Nephron progenitor cell (in vitro differentiated cells): Measurements from ENCODE around the gene TRIM39.

Experiments
- DNase-seq: peaks from one replicate; pipeline ENCODE4 v3.0.0; 2021
- H3K27ac Mint-ChIP-seq: 2 replicates; pipeline ENCODE4 v1.8.0; 2021; ENCODE audit warnings: mild to moderate bottlenecking, moderate library complexity, mixed read lengths
- H3K27me3 Mint-ChIP-seq: 2 replicates; pipeline ENCODE4 v1.8.0; 2021; ENCODE audit warnings: mild to moderate bottlenecking, low read depth, mixed read lengths; ENCODE audit not compliant: poor library complexity
- H3K36me3 Mint-ChIP-seq: 2 replicates; pipeline ENCODE4 v1.8.0; 2021; ENCODE audit warnings: low read depth, mixed read lengths
- H3K4me1 Mint-ChIP-seq: 2 replicates; pipeline ENCODE4 v1.8.0; 2021; ENCODE audit warnings: mixed read lengths
- H3K4me3 Mint-ChIP-seq: 2 replicates; pipeline ENCODE4 v1.8.0; 2021; ENCODE audit warnings: mild to moderate bottlenecking, moderate library complexity, mixed read lengths
- H3K9me3 Mint-ChIP-seq: 2 replicates; pipeline ENCODE4 v1.8.0; 2021; ENCODE audit warnings: mild to moderate bottlenecking, moderate library complexity, mixed read lengths
- CTCF ChIP-seq: fragments of 200-600 bp; sonication (generic); IDR thresholded peaks from 2 replicates; pipeline ENCODE4 v1.5.0; 2021; ENCODE audit warnings: antibody characterized with exemption

Gene TRIM39

GRCh38 chr6:30352550-30352949 is 25.8 kb downstream of the TRIM39 start:
- H3K36me3 Mint-ChIP-seq = peaks cover 2% of the 10 kb centered on the region
- no peak overlapping the region for H3K4me3 Mint-ChIP-seq
- peaks cover 21% of the 10 kb centered on the region for H3K27me3 Mint-ChIP-seq
- no peak overlapping the region for H3K27ac Mint-ChIP-seq
- no peaks in the 10 kb centered on the region for H3K4me1 Mint-ChIP-seq
- no peaks in the 10 kb centered on the region for H3K9me3 Mint-ChIP-seq
- DNase-seq = no peak
- no peak for TF ChIP-seq CTCF

- no peak for TF ChIP-seq CTCF
- no peaks in the 10 kb centered on the region for H3K36me3 Mint-ChIP-seq
- no peaks in the 10 kb centered on the region for H3K9me3 Mint-ChIP-seq
- H3K27ac Mint-ChIP-seq = no peak overlapping the region
- peaks cover 42% of the 10 kb centered on the region for H3K27me3 Mint-ChIP-seq
- H3K4me1 Mint-ChIP-seq = peaks cover 8% of the 10 kb centered on the region
- DNase-seq = no peak
- H3K4me3 Mint-ChIP-seq = no peak overlapping the region
Observed at GRCh38 chr6:30355281-30355680, 28.6 kb downstream of the TRIM39 start.

GRCh38 chr6:30356536-30356935 is 29.8 kb downstream of the TRIM39 start:
- Mint-ChIP-seq H3K27me3 (peaks cover 47% of the 10 kb centered on the region), H3K27ac (no peak overlapping the region), H3K4me3 (no peak overlapping the region), H3K36me3 (no peaks in the 10 kb centered on the region), H3K9me3 (no peaks in the 10 kb centered on the region), H3K4me1 (peaks cover 8% of the 10 kb centered on the region)
- no peak for DNase-seq
- TF ChIP-seq CTCF = no peak

- Mint-ChIP-seq H3K27me3 (peaks cover 58% of the 10 kb centered on the region), H3K36me3 (no peaks in the 10 kb centered on the region), H3K4me1 (peaks cover 8% of the 10 kb centered on the region), H3K27ac (no peak overlapping the region), H3K4me3 (peak overlapping the region; percentile 89), H3K9me3 (peaks cover 5% of the 10 kb centered on the region)
- peak; percentile 68 for DNase-seq
- peak; percentile 84 for TF ChIP-seq CTCF
Observed at GRCh38 chr6:30357678-30358540, 31.2 kb downstream of the TRIM39 start.

- Mint-ChIP-seq H3K27me3 (peaks cover 65% of the 10 kb centered on the region), H3K4me3 (no peak overlapping the region), H3K36me3 (no peaks in the 10 kb centered on the region), H3K9me3 (peaks cover 5% of the 10 kb centered on the region), H3K4me1 (peaks cover 8% of the 10 kb centered on the region), H3K27ac (no peak overlapping the region)
- no peak for DNase-seq
- no peak for TF ChIP-seq CTCF
Observed at GRCh38 chr6:30359276-30359675, 32.5 kb downstream of the TRIM39 start.

GRCh38 chr6:30360139-30360538 is 33.4 kb downstream of the TRIM39 start:
- Mint-ChIP-seq H3K27me3 (peaks cover 71% of the 10 kb centered on the region), H3K36me3 (no peaks in the 10 kb centered on the region), H3K9me3 (peaks cover 5% of the 10 kb centered on the region), H3K4me3 (no peak overlapping the region), H3K4me1 (peaks cover 8% of the 10 kb centered on the region), H3K27ac (no peak overlapping the region)
- no peak for DNase-seq
- no peak for TF ChIP-seq CTCF
